CD4-positive, alpha-beta T cell (primary cell): ENCODE results near the gene GRK5. TPM values are rescaled to one million over a fixed set of nuclear protein-coding genes. Genes with fewer than 3 reads are reported as not detected.

Experiments used
- ATAC-seq: fragments of 200-7000 bp; cut with Tn5 transposase; one replicate; pipeline ENCODE4 v1.10.0; 2022; ENCODE audit warnings: mild to moderate bottlenecking; ENCODE audit not compliant: poor library complexity
- CTCF ChIA-PET: fragments of 350-600 bp; sonication (Branson Sonifier 250); formaldehyde crosslinking; loops from one replicate; lab custom pipeline; 2021; ENCODE audit warnings: antibody characterized with exemption, inconsistent platforms; lab: Charles Lee
- POLR2A ChIA-PET: fragments of 350-600 bp; sonication (Branson Sonifier 250); formaldehyde crosslinking; loops from one replicate; lab custom pipeline; 2021; ENCODE audit warnings: antibody characterized with exemption, inconsistent platforms; lab: Charles Lee
- DNase-seq, 14 experiments: peaks; one replicate each; pipeline ENCODE4 v3.0.0-alpha.2; 2013 to 2020; ENCODE audit warnings: mixed read lengths in 2 of 14
- H3K27ac ChIP-seq, 2 donors: one replicate each; pipeline versions ENCODE4 v1.5.1 to v1.7.0; 2013; ENCODE audit warnings: low read length in 2 of 2, low read depth in 1 of 2, mild to moderate bottlenecking in 1 of 2
- H3K27me3 ChIP-seq, 2 experiments: 1 replicate in 1 of 2; 2 replicates in 1 of 2; pipeline versions ENCODE4 v1.6.1 to v1.7.0; 2013; ENCODE audit warnings: low read length in 2 of 2, control low read depth in 1 of 2, mild to moderate bottlenecking in 1 of 2, moderate library complexity in 1 of 2; ENCODE audit not compliant: insufficient read depth in 2 of 2, control insufficient read depth in 1 of 2
- H3K36me3 ChIP-seq: one replicate; pipeline ENCODE4 v1.6.1; 2013; ENCODE audit warnings: low read length, control low read depth; ENCODE audit not compliant: insufficient read depth
- H3K4me1 ChIP-seq: one replicate; pipeline ENCODE4 v1.6.1; 2013; ENCODE audit warnings: low read length, control low read depth; ENCODE audit not compliant: insufficient read depth
- H3K4me3 ChIP-seq: one replicate; pipeline ENCODE4 v1.5.1; 2013; ENCODE audit warnings: mild to moderate bottlenecking, low read length, moderate library complexity
- H3K9me3 ChIP-seq, 2 experiments: 1 replicate in 1 of 2; 2 replicates in 1 of 2; pipeline versions ENCODE4 v1.6.1 to v1.7.0; 2013; ENCODE audit warnings: low read length in 2 of 2, mild to moderate bottlenecking in 2 of 2, control low read depth in 1 of 2, moderate library complexity in 1 of 2; ENCODE audit not compliant: control insufficient read depth in 1 of 2, insufficient read depth in 1 of 2
- H3K27ac Mint-ChIP-seq: one replicate; pipeline ENCODE4 v1.8.0; 2020; ENCODE audit warnings: mixed read lengths
- H3K27me3 Mint-ChIP-seq: one replicate; pipeline ENCODE4 v1.8.0; 2021; ENCODE audit warnings: mixed read lengths
- H3K36me3 Mint-ChIP-seq: one replicate; pipeline ENCODE4 v1.8.0; 2021; ENCODE audit warnings: low read depth, mixed read lengths
- H3K4me1 Mint-ChIP-seq: one replicate; pipeline ENCODE4 v1.8.0; 2021; ENCODE audit warnings: low read depth, mixed read lengths
- H3K4me3 Mint-ChIP-seq: one replicate; pipeline ENCODE4 v1.8.0; 2020; ENCODE audit warnings: mild to moderate bottlenecking, mixed read lengths
- H3K9me3 Mint-ChIP-seq: one replicate; pipeline ENCODE4 v1.8.0; 2020; ENCODE audit warnings: mixed read lengths
- intact Hi-C, 2 experiments: fragments of 100-400 bp; cut with DNase I in 1 of 2; cut with micrococcal nuclease in 1 of 2; formaldehyde crosslinking; loops; one replicate each; pipeline versions ENCODE4 v1.15.1 to v1.9.0; 2023 to 2025; cut with DNase I, micrococcal nuclease
- total RNA-seq, 174 experiments: library from RNA in 2 of 174; stranded (reverse) in 2 of 174; gene quantifications; one replicate each; pipeline ENCODE4 v1.2.3 and lab custom pipeline; 2021 to 2026
- TF ChIP-seq, protein P1 (sequence below): fragments of 200-600 bp; IDR thresholded peaks from one replicate; pipeline ENCODE4 v1.8.0; 2022; ENCODE audit warnings: antibody characterized with exemption, mild to moderate bottlenecking

The GRK5 gene
- total RNA-seq, 2 experiments from 2014 or later: 19.2 to 20.8 TPM

- ATAC-seq (no peak), DNase-seq (no peak)
- peaks cover 17% of the 10 kb centered on the region for H3K36me3 Mint-ChIP-seq
- TF ChIP-seq, protein P1, sequence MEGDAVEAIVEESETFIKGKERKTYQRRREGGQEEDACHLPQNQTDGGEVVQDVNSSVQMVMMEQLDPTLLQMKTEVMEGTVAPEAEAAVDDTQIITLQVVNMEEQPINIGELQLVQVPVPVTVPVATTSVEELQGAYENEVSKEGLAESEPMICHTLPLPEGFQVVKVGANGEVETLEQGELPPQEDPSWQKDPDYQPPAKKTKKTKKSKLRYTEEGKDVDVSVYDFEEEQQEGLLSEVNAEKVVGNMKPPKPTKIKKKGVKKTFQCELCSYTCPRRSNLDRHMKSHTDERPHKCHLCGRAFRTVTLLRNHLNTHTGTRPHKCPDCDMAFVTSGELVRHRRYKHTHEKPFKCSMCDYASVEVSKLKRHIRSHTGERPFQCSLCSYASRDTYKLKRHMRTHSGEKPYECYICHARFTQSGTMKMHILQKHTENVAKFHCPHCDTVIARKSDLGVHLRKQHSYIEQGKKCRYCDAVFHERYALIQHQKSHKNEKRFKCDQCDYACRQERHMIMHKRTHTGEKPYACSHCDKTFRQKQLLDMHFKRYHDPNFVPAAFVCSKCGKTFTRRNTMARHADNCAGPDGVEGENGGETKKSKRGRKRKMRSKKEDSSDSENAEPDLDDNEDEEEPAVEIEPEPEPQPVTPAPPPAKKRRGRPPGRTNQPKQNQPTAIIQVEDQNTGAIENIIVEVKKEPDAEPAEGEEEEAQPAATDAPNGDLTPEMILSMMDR: no peak
- CTCF ChIA-PET: interaction anchor here (1.0 to 1.1 kb wide), 2 partner anchors 19 to 27 kb away, joined by 3 read pairs; no protein-coding TSS in a partner anchor
- no peak overlapping the region for H3K4me3 ChIP-seq
- H3K4me1 ChIP-seq: peaks cover 14% of the 10 kb centered on the region
- H3K9me3 Mint-ChIP-seq: peaks cover 12% of the 10 kb centered on the region
- H3K4me3 Mint-ChIP-seq: no peak overlapping the region
- peaks cover 0 to 6% of the 10 kb centered on the region in 2 experiments for H3K9me3 ChIP-seq
- no peak overlapping the region for H3K27ac Mint-ChIP-seq
- H3K4me1 Mint-ChIP-seq: peaks cover 68% of the 10 kb centered on the region
- no peaks in the 10 kb centered on the region for H3K27me3 Mint-ChIP-seq
- no peak overlapping the region for H3K27ac ChIP-seq
- intact Hi-C loops: no loop called here
- POLR2A ChIA-PET: no interaction called here
- no peaks in the 10 kb centered on the region for H3K36me3 ChIP-seq
- H3K27me3 ChIP-seq: no peaks in the 10 kb centered on the region
Observed at GRCh38 chr10:119233123-119233820, 25.9 kb downstream of the GRK5 start.

DNA sequence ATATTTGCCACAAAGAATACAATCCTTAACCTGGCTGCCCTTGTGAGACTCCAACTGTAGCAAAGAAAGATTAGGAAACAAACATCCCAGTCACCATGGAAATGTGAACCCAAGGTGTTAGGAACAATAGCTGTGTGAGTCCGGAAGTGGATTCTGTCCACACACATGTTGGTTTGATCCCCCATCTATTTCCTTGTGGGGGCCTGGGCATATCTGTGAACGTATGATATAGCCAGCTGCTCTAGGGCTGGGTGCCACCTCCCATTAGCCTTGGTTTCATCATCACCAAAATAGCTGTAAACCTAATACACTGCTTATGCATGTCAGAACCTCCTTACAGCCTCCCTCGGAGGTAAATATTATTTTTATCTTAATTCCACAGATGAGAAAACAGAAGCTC, 26.4 kb downstream of the GRK5 start:
- H3K27me3 ChIP-seq: no peaks in the 10 kb centered on the region
- peaks cover 12% of the 10 kb centered on the region for H3K9me3 Mint-ChIP-seq
- no peaks in the 10 kb centered on the region for H3K27me3 Mint-ChIP-seq
- no peak overlapping the region for H3K4me3 Mint-ChIP-seq
- DNase-seq (no peak), ATAC-seq (no peak)
- intact Hi-C loops: no loop called here
- ChIA-PET POLR2A (interaction anchor here (0.9 kb wide), 2 partner anchors 11 to 27 kb away, joined by 3 to 6 read pairs; partner anchors contain the start of gene GRK5), CTCF (interaction anchor here (1.0 to 1.1 kb wide), 2 partner anchors 19 to 28 kb away, joined by 3 read pairs; no protein-coding TSS in a partner anchor)
- no peaks in the 10 kb centered on the region for H3K36me3 ChIP-seq
- TF ChIP-seq, protein P1: no peak
- no peak overlapping the region for H3K27ac ChIP-seq
- no peak overlapping the region for H3K27ac Mint-ChIP-seq
- peaks cover 0 to 6% of the 10 kb centered on the region in 2 experiments for H3K9me3 ChIP-seq
- peaks cover 17% of the 10 kb centered on the region for H3K36me3 Mint-ChIP-seq
- H3K4me1 ChIP-seq: peaks cover 15% of the 10 kb centered on the region
- H3K4me3 ChIP-seq: no peak overlapping the region
- H3K4me1 Mint-ChIP-seq: peaks cover 68% of the 10 kb centered on the region

GRCh38 chr10:119235356-119235755, 28.0 kb downstream of the GRK5 start:
- peaks cover 65% of the 10 kb centered on the region for H3K4me1 Mint-ChIP-seq
- CTCF ChIA-PET: interaction anchor here (1.2 kb wide), 1 partner anchor 29 kb away, joined by 3 read pairs; no protein-coding TSS in a partner anchor
- POLR2A ChIA-PET: no interaction called here

More at GRCh38 chr10:119235356-119235755, 28.0 kb downstream of the GRK5 start:
- no peaks in the 10 kb centered on the region for H3K36me3 ChIP-seq
- H3K36me3 Mint-ChIP-seq: peaks cover 17% of the 10 kb centered on the region
- H3K4me1 ChIP-seq: peaks cover 15% of the 10 kb centered on the region
- TF ChIP-seq, protein P1: no peak
- DNase-seq (no peak), ATAC-seq (no peak)
- no peak overlapping the region for H3K4me3 ChIP-seq
- peaks cover 12% of the 10 kb centered on the region for H3K9me3 Mint-ChIP-seq
- intact Hi-C loops: no loop called here
- H3K27me3 ChIP-seq: no peaks in the 10 kb centered on the region
- peak overlapping the region; percentile 11 for H3K27ac Mint-ChIP-seq
- no peak overlapping the region for H3K4me3 Mint-ChIP-seq
- H3K9me3 ChIP-seq: peaks cover 0 to 6% of the 10 kb centered on the region in 2 experiments
- no peak overlapping the region for H3K27ac ChIP-seq
- H3K27me3 Mint-ChIP-seq: no peaks in the 10 kb centered on the region
